CD14-positive monocyte (primary cell): ENCODE measurements around the gene ANO4. TPM values are rescaled to one million over a fixed set of nuclear protein-coding genes. Genes with fewer than 3 reads are reported as not detected.

ENCODE experiments used
- DNase-seq, 3 donors: peaks; one replicate each; pipeline ENCODE4 v3.0.0-alpha.2; 2011 to 2022
- H2AFZ ChIP-seq: 2 replicates; pipeline ENCODE4 v1.6.0; 2012; ENCODE audit warnings: mild to moderate bottlenecking, low read depth, low read length, inconsistent platforms; ENCODE audit not compliant: insufficient read depth, poor library complexity, severe bottlenecking
- H3K27ac ChIP-seq, 2 donors: 1 replicate in 1 of 2; 2 replicates in 1 of 2; pipeline ENCODE4 v1.5.1; 2012 to 2013; ENCODE audit warnings: low read length in 2 of 2, control low read depth in 1 of 2, inconsistent platforms in 1 of 2, low read depth in 1 of 2, mild to moderate bottlenecking in 1 of 2
- H3K27me3 ChIP-seq, 2 donors: one replicate each; pipeline versions ENCODE4 v1.6.0 to v1.6.1; 2011 to 2013; ENCODE audit warnings: low read length in 2 of 2; ENCODE audit not compliant: control insufficient read depth in 2 of 2, insufficient read depth in 2 of 2
- H3K36me3 ChIP-seq, 2 donors: replicated peaks in 1 of 2; 1 replicate in 1 of 2; 2 replicates in 1 of 2; pipeline versions ENCODE4 v1.5.1 to v1.6.1; 2012 to 2013; ENCODE audit warnings: low read length in 2 of 2, control low read depth in 1 of 2, inconsistent platforms in 1 of 2, mild to moderate bottlenecking in 1 of 2; ENCODE audit not compliant: insufficient read depth in 2 of 2, control insufficient read depth in 1 of 2
- H3K4me1 ChIP-seq, 2 donors: 1 replicate in 1 of 2; 2 replicates in 1 of 2; pipeline versions ENCODE4 v1.5.1 to v1.6.1; 2012 to 2013; ENCODE audit warnings: low read length in 2 of 2, control low read depth in 1 of 2, inconsistent platforms in 1 of 2, mild to moderate bottlenecking in 1 of 2, moderate library complexity in 1 of 2; ENCODE audit not compliant: insufficient read depth in 2 of 2, control insufficient read depth in 1 of 2
- H3K4me2 ChIP-seq: replicated peaks from 2 replicates; pipeline ENCODE3; 2012; ENCODE audit warnings: low read length, moderate library complexity, mild to moderate bottlenecking; ENCODE audit not compliant: poor library complexity, severe bottlenecking; ENCODE audit errors: extremely low read depth
- H3K4me3 ChIP-seq, 3 experiments: fragments of 200-600 bp in 1 of 3; sonication (generic) in 1 of 3; replicated peaks in 1 of 3; 1 replicate in 2 of 3; 2 replicates in 1 of 3; pipeline ENCODE4 v1.5.1; 2011 to 2013; ENCODE audit warnings: low read length in 3 of 3, mild to moderate bottlenecking in 3 of 3, control low read depth in 2 of 3, low read depth in 2 of 3, inconsistent platforms in 1 of 3, moderate library complexity in 1 of 3
- H3K79me2 ChIP-seq: 2 replicates; pipeline ENCODE4 v1.6.0; 2012; ENCODE audit warnings: mild to moderate bottlenecking, control low read depth, inconsistent platforms, low read length, moderate library complexity; ENCODE audit not compliant: insufficient read depth
- H3K9ac ChIP-seq: 2 replicates; pipeline ENCODE4 v1.6.0; 2017; ENCODE audit warnings: low read length, mild to moderate bottlenecking; ENCODE audit not compliant: insufficient read depth, poor library complexity, severe bottlenecking
- H3K9me3 ChIP-seq, 2 donors: replicated peaks in 1 of 2; 1 replicate in 1 of 2; 2 replicates in 1 of 2; pipeline versions ENCODE4 v1.5.1 to v1.6.1; 2012 to 2013; ENCODE audit warnings: low read length in 2 of 2, control low read depth in 1 of 2; ENCODE audit not compliant: control insufficient read depth in 1 of 2, insufficient read depth in 1 of 2
- H4K20me1 ChIP-seq: 2 replicates; pipeline ENCODE4 v1.6.0; 2012; ENCODE audit warnings: mild to moderate bottlenecking, low read length, control low read depth, moderate library complexity; ENCODE audit not compliant: insufficient read depth
- H3K27ac Mint-ChIP-seq, 7 donors: one replicate each; pipeline ENCODE4 v1.8.0; 2020; ENCODE audit warnings: mild to moderate bottlenecking in 7 of 7, mixed read lengths in 7 of 7, moderate library complexity in 6 of 7, inconsistent platforms in 2 of 7
- H3K27me3 Mint-ChIP-seq, 3 donors: one replicate each; pipeline ENCODE4 v1.8.0; 2021 to 2022; ENCODE audit warnings: low read depth in 3 of 3, mild to moderate bottlenecking in 3 of 3, mixed read lengths in 3 of 3, moderate library complexity in 3 of 3, inconsistent platforms in 1 of 3
- H3K36me3 Mint-ChIP-seq, 2 donors: one replicate each; pipeline ENCODE4 v1.8.0; 2020; ENCODE audit warnings: mixed read lengths in 2 of 2, inconsistent platforms in 1 of 2, mild to moderate bottlenecking in 1 of 2
- H3K4me1 Mint-ChIP-seq: one replicate; pipeline ENCODE4 v1.8.0; 2020; ENCODE audit warnings: mild to moderate bottlenecking, mixed read lengths
- H3K4me3 Mint-ChIP-seq, 2 donors: one replicate each; pipeline ENCODE4 v1.8.0; 2020; ENCODE audit warnings: mild to moderate bottlenecking in 2 of 2, mixed read lengths in 2 of 2, moderate library complexity in 1 of 2
- H3K9me3 Mint-ChIP-seq, 7 donors: one replicate each; pipeline ENCODE4 v1.8.0; 2020 to 2022; ENCODE audit warnings: mixed read lengths in 7 of 7, mild to moderate bottlenecking in 6 of 7, moderate library complexity in 6 of 7, inconsistent platforms in 2 of 7
- CTCF ChIP-seq: fragments of 200-600 bp; IDR thresholded peaks from one replicate; pipeline ENCODE4 v1.8.0; 2022; ENCODE audit warnings: antibody characterized with exemption, mild to moderate bottlenecking
- WGBS: methylation state at CpG from one replicate; pipeline ENCODE4 v1.1.5; 2013; ENCODE audit warnings: missing lambda C conversion rate; ENCODE audit not compliant: insufficient coverage; 5-methylcytosine and 5-hydroxymethylcytosine counted together
- intact Hi-C, 2 donors: fragments of 100-400 bp; cut with micrococcal nuclease; formaldehyde crosslinking; loops; one replicate each; pipeline versions ENCODE4 v1.15.0 to v1.15.1; 2023
- polyA plus RNA-seq, 3 donors: library from polyadenylated mRNA; depleted of rRNA in 1 of 3; unstranded in 2 of 3; stranded (reverse) in 1 of 3; fragments of 300-500 nt in 2 of 3; fragments of >200 nt in 1 of 3; fragmentation: Illumina TruSeq in 2 of 3; gene quantifications; 1 replicate in 2 of 3; 2 replicates in 1 of 3; pipeline ENCODE4 v1.2.3, GENCODE V29; 2012 to 2021

ANO4 gene
- polyA plus RNA-seq, 3 donors: not detected

- no peaks in the 10 kb centered on the region for H3K27me3 ChIP-seq
- H3K27ac ChIP-seq: no peak overlapping the region
- H3K36me3 Mint-ChIP-seq: no peaks in the 10 kb centered on the region
- no peaks in the 10 kb centered on the region for H3K79me2 ChIP-seq
- no peak overlapping the region for H3K4me3 Mint-ChIP-seq
- no peaks in the 10 kb centered on the region for H3K9me3 Mint-ChIP-seq
- H2AFZ ChIP-seq: no peak overlapping the region
- no peak overlapping the region for H3K4me2 ChIP-seq
- no peaks in the 10 kb centered on the region for H4K20me1 ChIP-seq
- H3K9me3 ChIP-seq: no peaks in the 10 kb centered on the region
- H3K4me3 ChIP-seq: no peak overlapping the region
- no peaks in the 10 kb centered on the region for H3K36me3 ChIP-seq
- intact Hi-C loops: no loop called here
- WGBS: no CpG with 5 or more reads among the region's 1 CpG
- TF ChIP-seq CTCF: no peak
- no peak overlapping the region for H3K9ac ChIP-seq
- DNase-seq: no peak
- H3K4me1 Mint-ChIP-seq: peaks cover 1% of the 10 kb centered on the region
- no peak overlapping the region for H3K27ac Mint-ChIP-seq
- H3K27me3 Mint-ChIP-seq: peaks cover 0 to 5% (median 0%) of the 10 kb centered on the region in 3 donors
- H3K4me1 ChIP-seq: no peaks in the 10 kb centered on the region
Measured at GRCh38 chr12:100823963-100824362, 29.4 kb downstream of the ANO4 start.

GRCh38 chr12:100824476-100824875 lies 29.9 kb downstream of the ANO4 start:
- no peak overlapping the region for H3K9ac ChIP-seq
- no peaks in the 10 kb centered on the region for H4K20me1 ChIP-seq
- H3K4me1 ChIP-seq: no peaks in the 10 kb centered on the region
- no peaks in the 10 kb centered on the region for H3K36me3 Mint-ChIP-seq
- no peak overlapping the region for H3K27ac Mint-ChIP-seq
- TF ChIP-seq CTCF: no peak
- peaks cover 0 to 5% (median 0%) of the 10 kb centered on the region in 3 donors for H3K27me3 Mint-ChIP-seq
- no peaks in the 10 kb centered on the region for H3K9me3 ChIP-seq
- H3K4me3 ChIP-seq: no peak overlapping the region
- H3K27me3 ChIP-seq: no peaks in the 10 kb centered on the region
- H3K27ac ChIP-seq: no peak overlapping the region
- H3K4me1 Mint-ChIP-seq: peaks cover 1% of the 10 kb centered on the region
- no peaks in the 10 kb centered on the region for H3K9me3 Mint-ChIP-seq
- H3K4me2 ChIP-seq: no peak overlapping the region
- H3K79me2 ChIP-seq: no peaks in the 10 kb centered on the region
- DNase-seq: no peak
- no peak overlapping the region for H2AFZ ChIP-seq
- no peaks in the 10 kb centered on the region for H3K36me3 ChIP-seq
- no CpG with 5 or more reads among the region's 3 CpGs for WGBS
- no peak overlapping the region for H3K4me3 Mint-ChIP-seq
- intact Hi-C loops: no loop called here
